IMR-90 (cell line): ENCODE data around the gene CARMIL1. TPM values are rescaled to one million over a fixed set of nuclear protein-coding genes. Genes with fewer than 3 reads are reported as not detected.

Experiments used
- ATAC-seq: fragments of 200-7000 bp; cut with Tn5 transposase; 2 replicates; pipeline ENCODE4 v1.9.1; 2020; ENCODE audit warnings: low read depth, mild to moderate bottlenecking, moderate library complexity
- BruUV-seq: library from RNA; stranded (reverse); fragments of 400-500 nt; replicated peaks from 2 replicates; lab custom pipeline; 2021; lab: Mats Ljungman, UMichigan
- CTCF ChIA-PET: fragments of 300-600 bp; formaldehyde crosslinking; extraction: SDS; loops from one replicate; lab custom pipeline; 2021; ENCODE audit warnings: antibody characterized with exemption; lab: Yijun Ruan, JAX
- POLR2A ChIA-PET: fragments of 300-600 bp; sonication (Branson Sonifier 250); formaldehyde crosslinking; loops from one replicate; lab custom pipeline; 2022; ENCODE audit warnings: antibody characterized with exemption; ENCODE audit not compliant: unreplicated experiment; lab: Charles Lee
- DNase-seq: peaks from one replicate; pipeline ENCODE4 v3.0.0; 2013
- H2AFZ ChIP-seq: replicated peaks from 2 replicates; pipeline ENCODE3; 2013; ENCODE audit warnings: low read length, mild to moderate bottlenecking; ENCODE audit not compliant: poor library complexity
- H2AK5ac ChIP-seq: 2 replicates; pipeline ENCODE4 v1.6.1; 2013; ENCODE audit warnings: low read depth, low read length, inconsistent platforms
- H2AK9ac ChIP-seq: replicated peaks from 2 replicates; pipeline ENCODE3; 2013; ENCODE audit warnings: mild to moderate bottlenecking, low read depth, low read length, moderate library complexity; ENCODE audit not compliant: poor library complexity
- H2BK120ac ChIP-seq: 2 replicates; pipeline ENCODE4 v1.6.1; 2013; ENCODE audit warnings: low read depth, low read length, inconsistent platforms
- H2BK15ac ChIP-seq: 3 replicates; pipeline ENCODE4 v1.6.1; 2013; ENCODE audit warnings: low read depth, low read length, inconsistent platforms
- H2BK20ac ChIP-seq: 2 replicates; pipeline ENCODE4 v1.6.1; 2013; ENCODE audit warnings: low read depth, mild to moderate bottlenecking, inconsistent platforms, low read length, moderate library complexity
- H2BK5ac ChIP-seq: 2 replicates; pipeline ENCODE4 v1.6.1; 2013; ENCODE audit warnings: mild to moderate bottlenecking, low read depth, low read length, inconsistent platforms; ENCODE audit not compliant: poor library complexity, severe bottlenecking
- H3K14ac ChIP-seq: replicated peaks from 2 replicates; pipeline ENCODE4 v1.6.1; 2013; ENCODE audit warnings: low read depth, low read length, inconsistent platforms
- H3K18ac ChIP-seq: 2 replicates; pipeline ENCODE4 v1.6.1; 2013; ENCODE audit warnings: low read depth, low read length, control low read depth
- H3K23ac ChIP-seq: 2 replicates; pipeline ENCODE4 v1.6.1; 2013; ENCODE audit warnings: low read depth, low read length, inconsistent platforms
- H3K27ac ChIP-seq: 2 replicates; pipeline ENCODE4 v1.5.1; 2013; ENCODE audit warnings: mild to moderate bottlenecking, control low read depth, low read length; ENCODE audit not compliant: insufficient read depth
- H3K27me3 ChIP-seq: 2 replicates; pipeline ENCODE4 v1.6.1; 2013; ENCODE audit warnings: low read length; ENCODE audit not compliant: control insufficient read depth, insufficient read depth
- H3K36me3 ChIP-seq: 2 replicates; pipeline ENCODE4 v1.6.1; 2013; ENCODE audit warnings: low read length, mixed read lengths; ENCODE audit not compliant: control insufficient read depth, insufficient read depth
- H3K4ac ChIP-seq: 2 replicates; pipeline ENCODE4 v1.6.1; 2013; ENCODE audit warnings: low read depth, low read length, inconsistent platforms
- H3K4me1 ChIP-seq: 2 replicates; pipeline ENCODE4 v1.6.1; 2013; ENCODE audit warnings: low read length, mixed read lengths; ENCODE audit not compliant: control insufficient read depth, insufficient read depth
- H3K4me2 ChIP-seq: 2 replicates; pipeline ENCODE4 v1.6.1; 2013; ENCODE audit warnings: low read depth, mild to moderate bottlenecking, control low read depth, low read length, moderate library complexity
- H3K4me3 ChIP-seq: 2 replicates; pipeline ENCODE4 v1.5.1; 2013; ENCODE audit warnings: low read depth, mild to moderate bottlenecking, control low read depth, low read length, moderate library complexity; ENCODE audit not compliant: insufficient read depth
- H3K56ac ChIP-seq: 2 replicates; pipeline ENCODE4 v1.6.1; 2013; ENCODE audit warnings: low read length, inconsistent platforms; ENCODE audit not compliant: insufficient read depth; ENCODE audit errors: extremely low read depth
- H3K79me1 ChIP-seq, 2 experiments: 2 replicates each; pipeline ENCODE4 v1.6.1; 2013; ENCODE audit warnings: low read length in 2 of 2, inconsistent platforms in 1 of 2, low read depth in 1 of 2
- H3K9ac ChIP-seq: 2 replicates; pipeline ENCODE4 v1.6.1; 2013; ENCODE audit warnings: low read depth, low read length, control low read depth
- H3K9me1 ChIP-seq: 2 replicates; pipeline ENCODE4 v1.6.1; 2013; ENCODE audit warnings: low read length, inconsistent platforms; ENCODE audit not compliant: insufficient read depth
- H3K9me3 ChIP-seq: 2 replicates; pipeline ENCODE4 v1.6.1; 2013; ENCODE audit warnings: low read length; ENCODE audit not compliant: control insufficient read depth, insufficient read depth
- H4K20me1 ChIP-seq: 2 replicates; pipeline ENCODE4 v1.6.1; 2013; ENCODE audit warnings: low read length, inconsistent platforms; ENCODE audit not compliant: insufficient read depth
- H4K5ac ChIP-seq: 2 replicates; pipeline ENCODE4 v1.6.1; 2013; ENCODE audit warnings: mild to moderate bottlenecking, low read depth, low read length, control low read depth
- H4K8ac ChIP-seq, 2 experiments: 2 replicates each; pipeline ENCODE4 v1.6.1; 2013; ENCODE audit warnings: low read depth in 2 of 2, low read length in 2 of 2, control low read depth in 1 of 2, inconsistent platforms in 1 of 2
- H4K91ac ChIP-seq: 2 replicates; pipeline ENCODE4 v1.6.1; 2013; ENCODE audit warnings: low read depth, low read length, inconsistent platforms; ENCODE audit not compliant: insufficient read depth
- BHLHE40 ChIP-seq: fragments of 150-350 bp; IDR thresholded peaks from 2 replicates; pipeline ENCODE4 v1.6.1; 2016; ENCODE audit warnings: mild to moderate bottlenecking, low read depth, low read length
- CEBPB ChIP-seq: IDR thresholded peaks from 2 replicates; pipeline ENCODE4 v1.6.1; 2012; ENCODE audit warnings: low read depth, low read length, improper control_type of control experiment
- CHD1 ChIP-seq: IDR thresholded peaks from 2 replicates; pipeline ENCODE4 v1.6.1; 2012; ENCODE audit warnings: low read depth, low read length, improper control_type of control experiment
- ELK1 ChIP-seq: fragments of 150-350 bp; IDR thresholded peaks from 2 replicates; pipeline ENCODE4 v1.6.1; 2016; ENCODE audit warnings: low read depth, mild to moderate bottlenecking, low read length, moderate library complexity, borderline replicate concordance
- FOS ChIP-seq: fragments of 150-350 bp; IDR thresholded peaks from 2 replicates; pipeline ENCODE4 v1.6.1; 2016; ENCODE audit warnings: low read depth, low read length
- MAFK ChIP-seq: IDR thresholded peaks from 2 replicates; pipeline ENCODE4 v1.6.1; 2012; ENCODE audit warnings: low read depth, low read length, improper control_type of control experiment
- MAZ ChIP-seq: IDR thresholded peaks from 2 replicates; pipeline ENCODE4 v1.6.1; 2012; ENCODE audit warnings: low read depth, mild to moderate bottlenecking, low read length, improper control_type of control experiment, moderate library complexity, borderline replicate concordance
- MXI1 ChIP-seq: IDR thresholded peaks from 2 replicates; pipeline ENCODE4 v1.6.1; 2012; ENCODE audit warnings: low read depth, mild to moderate bottlenecking, low read length, moderate library complexity, borderline replicate concordance
- NFE2L2 ChIP-seq: fragments of 150-350 bp; IDR thresholded peaks from 2 replicates; pipeline ENCODE4 v1.6.1; 2016; ENCODE audit warnings: low read depth, mild to moderate bottlenecking, low read length
- POLR2A ChIP-seq: IDR thresholded peaks from 2 replicates; pipeline ENCODE4 v1.6.1; 2012; ENCODE audit warnings: mild to moderate bottlenecking, low read depth, low read length
- RAD21 ChIP-seq: IDR thresholded peaks from 2 replicates; pipeline ENCODE4 v1.6.1; 2012; ENCODE audit warnings: low read length, improper control_type of control experiment
- RCOR1 ChIP-seq: IDR thresholded peaks from 2 replicates; pipeline ENCODE4 v1.6.1; 2012; ENCODE audit warnings: mild to moderate bottlenecking, low read length, improper control_type of control experiment; ENCODE audit not compliant: insufficient replicate concordance
- RFX5 ChIP-seq: IDR thresholded peaks from 2 replicates; pipeline ENCODE4 v1.8.0; 2012; ENCODE audit warnings: low read depth, mild to moderate bottlenecking, low read length, moderate library complexity
- SMC3 ChIP-seq: fragments of 150-350 bp; IDR thresholded peaks from 2 replicates; pipeline ENCODE4 v1.6.1; 2016; ENCODE audit warnings: low read depth, mild to moderate bottlenecking, antibody characterized with exemption, low read length, moderate library complexity
- WGBS, 2 experiments: methylation state at CpG; one replicate each; pipeline versions ENCODE4 v1.1.5 to v1.1.7; 2013; ENCODE audit warnings: missing lambda C conversion rate in 2 of 2; ENCODE audit not compliant: insufficient read length in 1 of 2; ENCODE audit errors: extremely low coverage in 2 of 2; 5-methylcytosine and 5-hydroxymethylcytosine counted together
- dilution Hi-C: fragments of 300-500 bp; cut with HindIII; formaldehyde crosslinking; loops from one replicate; pipeline ENCODE4 v1.14.3; 2018; ENCODE audit warnings: low sequenced_read_pairs; ENCODE audit not compliant: unreplicated experiment
- in situ Hi-C: fragments of 300-500 bp; cut with MboI; formaldehyde crosslinking; loops from 3 replicates; pipeline ENCODE4 v1.14.3; 2019; ENCODE audit warnings: low sequenced_read_pairs, inconsistent platforms, mixed read lengths
- intact Hi-C: fragments of 100-400 bp; cut with micrococcal nuclease; formaldehyde crosslinking; loops from 2 replicates; pipeline ENCODE4 v1.10.0; 2022
- polyA plus RNA-seq, 3 experiments: library from polyadenylated mRNA; depleted of rRNA; stranded (reverse); fragments of >200 nt; gene quantifications; 2 replicates each; pipeline ENCODE4 v1.2.3, GENCODE V29; 2012; ENCODE audit warnings: low replicate concordance in 1 of 3
- total RNA-seq: library from RNA; depleted of rRNA; stranded (reverse); fragments of >200 nt; gene quantifications from 2 replicates; pipeline ENCODE4 v1.2.3, GENCODE V29; 2012
- TF ChIP-seq, protein P1 (sequence below): conservative IDR thresholded peaks from 2 replicates; pipeline ENCODE4 v1.5.1; 2012; ENCODE audit warnings: mild to moderate bottlenecking, low read depth, low read length, improper control_type of control experiment
- TF ChIP-seq, protein P2 (sequence below): fragments of 150-350 bp; IDR thresholded peaks from 2 replicates; pipeline ENCODE4 v1.6.1; 2017; ENCODE audit warnings: mild to moderate bottlenecking, antibody characterized with exemption, low read length, low read depth

Gene CARMIL1
- total and polyA plus RNA-seq, 2 of the 4 experiments (the other 2 are of a cell fraction): 1.3 to 2.9 TPM

GRCh38 chr6:25583906-25584305, 304.7 kb downstream of the CARMIL1 start:
- TF ChIP-seq BHLHE40 (no peak), ELK1 (no peak), MXI1 (no peak), CEBPB (no peak), RFX5 (no peak), MAZ (no peak), POLR2A (no peak), CHD1 (no peak), MAFK (no peak), NFE2L2 (no peak), RAD21 (no peak), FOS (no peak), RCOR1 (no peak), SMC3 (no peak)
- TF ChIP-seq, protein P1, sequence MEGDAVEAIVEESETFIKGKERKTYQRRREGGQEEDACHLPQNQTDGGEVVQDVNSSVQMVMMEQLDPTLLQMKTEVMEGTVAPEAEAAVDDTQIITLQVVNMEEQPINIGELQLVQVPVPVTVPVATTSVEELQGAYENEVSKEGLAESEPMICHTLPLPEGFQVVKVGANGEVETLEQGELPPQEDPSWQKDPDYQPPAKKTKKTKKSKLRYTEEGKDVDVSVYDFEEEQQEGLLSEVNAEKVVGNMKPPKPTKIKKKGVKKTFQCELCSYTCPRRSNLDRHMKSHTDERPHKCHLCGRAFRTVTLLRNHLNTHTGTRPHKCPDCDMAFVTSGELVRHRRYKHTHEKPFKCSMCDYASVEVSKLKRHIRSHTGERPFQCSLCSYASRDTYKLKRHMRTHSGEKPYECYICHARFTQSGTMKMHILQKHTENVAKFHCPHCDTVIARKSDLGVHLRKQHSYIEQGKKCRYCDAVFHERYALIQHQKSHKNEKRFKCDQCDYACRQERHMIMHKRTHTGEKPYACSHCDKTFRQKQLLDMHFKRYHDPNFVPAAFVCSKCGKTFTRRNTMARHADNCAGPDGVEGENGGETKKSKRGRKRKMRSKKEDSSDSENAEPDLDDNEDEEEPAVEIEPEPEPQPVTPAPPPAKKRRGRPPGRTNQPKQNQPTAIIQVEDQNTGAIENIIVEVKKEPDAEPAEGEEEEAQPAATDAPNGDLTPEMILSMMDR: no peak
- TF ChIP-seq, protein P2, sequence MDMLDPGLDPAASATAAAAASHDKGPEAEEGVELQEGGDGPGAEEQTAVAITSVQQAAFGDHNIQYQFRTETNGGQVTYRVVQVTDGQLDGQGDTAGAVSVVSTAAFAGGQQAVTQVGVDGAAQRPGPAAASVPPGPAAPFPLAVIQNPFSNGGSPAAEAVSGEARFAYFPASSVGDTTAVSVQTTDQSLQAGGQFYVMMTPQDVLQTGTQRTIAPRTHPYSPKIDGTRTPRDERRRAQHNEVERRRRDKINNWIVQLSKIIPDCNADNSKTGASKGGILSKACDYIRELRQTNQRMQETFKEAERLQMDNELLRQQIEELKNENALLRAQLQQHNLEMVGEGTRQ: no peak
- no TSS peak for BruUV-seq
- H3K4me3 ChIP-seq: no peak overlapping the region
- no peaks in the 10 kb centered on the region for H3K9me3 ChIP-seq
- POLR2A ChIA-PET: no interaction called here
- CTCF ChIA-PET: interaction anchor here (0.6 kb wide), 1 partner anchor 29 kb away, joined by 3 read pairs; no protein-coding TSS in a partner anchor
- no peaks in the 10 kb centered on the region for H3K9me1 ChIP-seq
- no peak overlapping the region for H2BK20ac ChIP-seq
- no peak overlapping the region for H3K4me2 ChIP-seq
- H3K36me3 ChIP-seq: no peaks in the 10 kb centered on the region
- H2BK15ac ChIP-seq: no peak overlapping the region
- H3K79me1 ChIP-seq: no peaks in the 10 kb centered on the region
- H3K56ac ChIP-seq: no peak overlapping the region
- no peak overlapping the region for H3K4ac ChIP-seq
- H3K27ac ChIP-seq: no peak overlapping the region
- no peak overlapping the region for H2AK5ac ChIP-seq
- in situ Hi-C loops: no loop called here
- H3K4me1 ChIP-seq: no peaks in the 10 kb centered on the region
- H4K91ac ChIP-seq: no peak overlapping the region
- H3K18ac ChIP-seq: no peak overlapping the region
- H4K5ac ChIP-seq: no peak overlapping the region
- H2AFZ ChIP-seq: no peak overlapping the region
- H4K8ac ChIP-seq: no peak overlapping the region
- intact Hi-C loops: no loop called here
- H2BK120ac ChIP-seq: no peak overlapping the region
- no peak overlapping the region for H3K14ac ChIP-seq
- H3K23ac ChIP-seq: no peak overlapping the region
- H3K9ac ChIP-seq: no peak overlapping the region
- no peak for DNase-seq
- ATAC-seq: no peak
- no peaks in the 10 kb centered on the region for H4K20me1 ChIP-seq
- H2AK9ac ChIP-seq: no peak overlapping the region
- no peaks in the 10 kb centered on the region for H3K27me3 ChIP-seq
- dilution Hi-C loops: no loop called here
- no peak overlapping the region for H2BK5ac ChIP-seq
- no CpG with 5 or more reads among the region's 3 CpGs for WGBS, 2 experiments
